HG03060 (cell line): ENCODE measurements around the gene TEDC1.

Experiments
- ATAC-seq: cut with Tn5 transposase; IDR thresholded peaks from one replicate; pipeline ENCODE4 v1.9.1; 2021; ENCODE audit warnings: low read depth, moderate number of reproducible peaks; ENCODE audit not compliant: unreplicated experiment

TEDC1 gene

GRCh38 chr14:105508601-105509000 is 17.6 kb downstream of the TEDC1 start:
- no peak for ATAC-seq

GRCh38 chr14:105517096-105517495 is 26.1 kb downstream of the TEDC1 start:
- no peak for ATAC-seq

DNA sequence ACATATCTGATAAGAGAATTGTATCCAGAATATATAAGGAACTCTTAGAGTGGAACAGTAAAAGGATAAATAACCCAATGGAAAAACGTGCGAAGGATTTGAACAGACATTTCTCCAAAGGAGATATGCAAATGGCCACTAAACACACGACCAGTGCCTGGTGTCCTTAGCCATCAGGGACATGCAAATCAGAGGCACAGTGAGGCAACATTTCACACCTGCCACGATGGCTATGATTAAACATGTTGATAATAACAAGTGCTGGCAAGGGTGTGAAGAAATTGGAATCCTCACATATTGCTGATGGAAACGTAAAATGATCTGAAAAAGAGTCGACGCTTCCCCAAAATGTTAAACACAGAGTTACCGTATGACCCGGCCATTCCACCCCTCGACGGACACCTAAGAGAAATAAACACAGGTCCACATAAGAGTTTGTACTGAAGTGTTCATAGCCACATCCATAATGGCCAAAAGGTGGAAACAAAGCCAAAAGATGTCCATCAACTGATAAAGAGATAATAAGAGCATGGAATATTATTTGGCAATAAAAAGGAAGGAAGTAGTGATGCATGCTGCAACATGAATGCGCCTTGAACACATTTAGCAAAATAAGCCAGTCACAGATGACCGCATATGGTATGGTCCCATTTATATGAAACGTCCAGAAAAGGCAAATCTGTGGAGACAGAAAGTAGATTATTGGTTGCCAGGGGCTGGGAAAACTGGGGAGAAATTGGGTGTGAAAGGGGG is 29.1 kb downstream of the TEDC1 start:
- no peak for ATAC-seq

GRCh38 chr14:105525326-105525725 is 34.3 kb downstream of the TEDC1 start:
- ATAC-seq, result no peak

- no peak for ATAC-seq
Measured at GRCh38 chr14:105525861-105526775, 35.1 kb downstream of the TEDC1 start, which contains the start of gene TMEM121. TSS of gene TMEM121 (plus strand) at chr14:105526583. CDS start at chr14:105528835, 2,252 bp downstream.

GRCh38 chr14:105526776-105527380 is 35.8 kb downstream of the TEDC1 start:
- no peak for ATAC-seq

DNA sequence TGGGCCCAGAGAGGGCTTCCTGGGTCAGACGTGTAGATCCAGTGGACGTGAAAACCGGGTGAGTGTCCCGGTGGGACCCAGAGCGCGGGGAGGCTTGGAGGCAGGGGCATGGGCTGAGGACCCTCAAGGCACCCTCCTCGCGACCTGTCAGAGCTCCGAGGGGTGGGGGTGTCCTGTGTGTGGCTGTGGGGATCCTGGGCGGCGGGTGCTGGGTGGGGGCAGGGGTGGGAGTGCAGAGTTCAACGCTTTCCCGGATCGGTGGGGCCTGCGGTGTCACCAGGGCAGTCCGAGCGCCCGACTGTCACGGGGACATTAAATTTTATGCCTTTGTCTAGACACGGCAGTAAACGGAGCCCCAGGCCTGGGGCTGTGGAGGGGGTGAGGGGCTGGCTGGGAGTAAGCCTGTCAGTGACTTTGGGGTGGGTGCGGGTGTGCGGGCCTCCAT is 36.4 kb downstream of the TEDC1 start:
- no peak for ATAC-seq

GRCh38 chr14:105527826-105528585 is 37.0 kb downstream of the TEDC1 start:
- ATAC-seq, result no peak

DNA sequence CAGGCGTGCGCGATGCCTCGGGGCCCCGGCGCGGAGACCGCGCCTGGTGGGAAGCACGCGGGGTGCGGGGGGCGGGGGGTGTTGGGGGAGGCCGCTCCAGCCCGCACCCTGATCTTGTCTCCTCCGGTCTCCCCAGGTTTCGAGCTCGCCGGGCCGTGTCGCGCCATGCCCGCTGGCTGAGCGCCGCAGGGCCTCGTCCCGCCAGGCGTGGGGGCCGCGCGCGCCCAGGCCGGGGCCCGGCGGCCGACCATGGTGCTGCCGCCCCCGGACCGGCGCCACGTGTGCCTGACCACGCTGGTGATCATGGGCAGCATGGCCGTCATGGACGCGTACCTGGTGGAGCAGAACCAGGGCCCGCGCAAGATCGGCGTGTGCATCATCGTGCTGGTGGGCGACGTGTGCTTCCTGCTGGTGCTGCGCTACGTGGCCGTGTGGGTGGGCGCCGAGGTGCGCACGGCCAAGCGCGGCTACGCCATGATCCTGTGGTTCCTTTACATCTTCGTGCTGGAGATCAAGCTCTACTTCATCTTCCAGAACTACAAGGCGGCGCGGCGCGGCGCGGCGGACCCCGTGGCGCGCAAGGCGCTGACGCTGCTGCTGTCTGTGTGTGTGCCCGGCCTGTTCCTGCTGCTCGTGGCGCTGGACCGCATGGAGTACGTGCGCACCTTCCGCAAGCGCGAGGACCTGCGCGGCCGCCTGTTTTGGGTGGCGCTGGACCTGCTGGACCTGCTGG is 37.7 kb downstream of the TEDC1 start:
- ATAC-seq, result no peak

DNA sequence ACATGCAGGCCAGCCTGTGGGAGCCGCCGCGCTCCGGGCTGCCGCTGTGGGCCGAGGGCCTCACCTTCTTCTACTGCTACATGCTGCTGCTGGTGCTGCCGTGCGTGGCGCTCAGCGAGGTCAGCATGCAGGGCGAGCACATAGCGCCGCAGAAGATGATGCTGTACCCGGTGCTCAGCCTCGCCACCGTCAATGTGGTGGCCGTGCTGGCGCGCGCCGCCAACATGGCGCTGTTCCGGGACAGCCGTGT is 38.2 kb downstream of the TEDC1 start:
- ATAC-seq, result no peak

DNA sequence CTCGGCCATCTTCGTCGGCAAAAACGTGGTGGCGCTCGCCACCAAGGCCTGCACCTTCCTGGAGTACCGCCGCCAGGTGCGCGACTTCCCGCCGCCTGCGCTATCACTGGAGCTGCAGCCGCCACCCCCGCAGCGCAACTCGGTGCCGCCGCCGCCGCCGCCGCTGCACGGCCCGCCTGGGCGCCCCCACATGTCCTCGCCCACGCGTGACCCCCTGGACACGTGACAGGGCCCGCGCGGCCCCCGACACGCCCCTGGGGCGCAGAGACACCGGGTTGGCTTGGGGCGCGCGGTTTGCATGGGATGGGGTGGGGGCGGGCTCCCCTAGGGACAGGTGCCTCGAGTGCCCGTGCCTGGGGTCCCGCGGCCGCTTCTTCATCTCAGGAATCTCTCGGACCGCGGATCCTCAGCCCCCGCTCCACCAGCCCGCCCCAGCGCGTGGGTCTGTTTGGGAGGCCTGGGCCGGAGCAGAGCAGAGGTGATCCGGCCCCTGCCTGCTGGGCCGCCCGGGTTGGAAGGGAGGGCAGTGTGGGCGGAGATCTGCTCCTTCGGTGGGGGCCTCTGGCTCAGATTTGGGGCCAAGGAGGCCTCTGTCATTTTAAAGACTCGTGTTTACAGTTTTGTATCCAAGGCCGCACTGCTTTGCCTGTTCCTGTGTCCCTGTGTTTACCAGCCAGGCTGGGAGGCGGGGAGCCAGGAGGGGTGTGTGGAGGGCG is 38.7 kb downstream of the TEDC1 start:
- ATAC-seq, result no peak

- no peak for ATAC-seq
Measured at GRCh38 chr14:105530285-105531087, 39.4 kb downstream of the TEDC1 start.

- no peak for ATAC-seq
Measured at GRCh38 chr14:105531088-105531893, 40.2 kb downstream of the TEDC1 start.

DNA sequence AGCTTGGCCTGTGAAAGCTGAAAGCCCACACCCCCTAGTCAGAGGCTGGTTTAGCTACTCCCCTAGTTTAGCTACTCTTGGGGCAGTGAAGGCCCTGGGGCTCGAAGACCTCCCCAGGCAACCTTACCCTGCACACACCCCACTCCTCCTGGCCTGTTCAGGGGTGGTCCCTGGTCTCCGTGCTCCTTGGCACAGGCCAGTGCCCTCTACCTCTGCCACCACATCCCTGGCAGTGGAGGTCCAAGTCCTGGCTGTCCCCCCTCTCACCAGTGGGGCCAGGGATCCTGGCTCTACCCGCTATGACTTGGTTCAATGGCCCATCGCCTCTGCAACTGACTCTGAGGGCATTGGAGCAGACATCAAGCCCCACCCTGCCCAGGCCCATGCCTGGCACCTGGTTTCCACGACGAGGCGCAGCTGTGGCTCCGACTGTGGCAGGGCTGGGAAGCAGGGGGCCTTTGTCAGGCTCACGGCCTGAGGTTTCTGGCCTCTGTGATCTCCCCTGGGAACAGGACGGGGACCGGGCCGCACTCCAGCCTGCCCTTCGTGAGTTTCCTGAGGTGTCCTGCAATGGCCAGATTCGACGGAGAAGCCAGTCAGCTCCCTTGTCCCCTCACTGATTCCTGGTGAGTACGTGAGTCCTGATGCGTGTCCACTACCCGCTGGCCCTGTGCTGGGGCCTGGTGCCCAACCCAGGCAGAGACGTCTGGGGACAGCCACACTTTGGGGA is 41.0 kb downstream of the TEDC1 start:
- no peak for ATAC-seq

DNA sequence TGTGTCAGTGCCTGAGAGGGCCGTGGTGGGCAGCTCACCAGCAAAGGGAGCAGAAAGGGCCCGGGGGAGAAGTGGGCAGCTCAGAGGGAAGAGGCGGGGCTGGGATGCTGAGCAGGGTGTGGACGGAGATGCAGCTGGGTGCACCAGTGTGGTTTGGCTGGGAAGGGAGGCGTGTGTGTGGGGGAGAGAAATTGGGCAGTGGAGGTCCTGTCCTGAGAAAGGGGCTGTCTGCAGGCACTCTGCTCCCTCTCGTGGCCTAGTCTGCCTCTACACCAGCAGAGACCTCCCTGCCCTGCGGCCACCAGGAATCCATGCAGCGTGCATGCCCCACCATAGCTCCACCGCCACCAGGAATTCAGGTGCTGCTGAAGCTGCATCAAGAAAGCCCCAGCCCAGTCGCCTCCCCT is 41.7 kb downstream of the TEDC1 start:
- ATAC-seq, result no peak

DNA sequence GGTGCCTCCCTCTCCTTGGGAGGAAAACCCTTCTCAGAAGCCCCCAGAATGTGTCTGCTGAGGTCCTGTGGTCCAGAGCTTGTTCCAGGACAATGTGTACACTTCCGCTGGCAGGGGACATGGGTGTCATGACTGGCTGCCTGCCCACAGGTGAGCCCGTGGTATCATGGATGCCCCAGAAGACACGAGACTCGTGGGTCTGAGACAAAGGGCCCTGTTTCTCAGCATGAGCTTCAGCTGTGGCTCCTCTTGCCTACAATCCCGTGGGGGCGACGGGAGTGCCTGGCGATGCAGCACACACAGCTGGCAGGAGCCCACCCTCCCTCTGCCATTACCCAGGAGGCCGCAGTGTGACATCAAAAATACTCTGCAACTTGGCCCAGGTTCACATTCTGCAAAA is 42.3 kb downstream of the TEDC1 start:
- ATAC-seq, result no peak
